Stimulated activated naive CD8-positive, alpha-beta T cell treated with anti-CD3 and anti-CD28 coated beads, Interleukin-15, Interleukin-2, amounts not matched to agents 100 ng/mL and 50 ng/mL, for 24 hours (primary cell): ENCODE results near the gene KCNJ14.

Source experiments
- H3K27ac Mint-ChIP-seq: one replicate; pipeline ENCODE4 v1.8.0; 2021; ENCODE audit warnings: mild to moderate bottlenecking, mixed read lengths
- H3K27me3 Mint-ChIP-seq: one replicate; pipeline ENCODE4 v1.8.0; 2021; ENCODE audit warnings: mixed read lengths
- H3K36me3 Mint-ChIP-seq: one replicate; pipeline ENCODE4 v1.8.0; 2021; ENCODE audit warnings: low read depth, mixed read lengths
- H3K4me1 Mint-ChIP-seq: one replicate; pipeline ENCODE4 v1.8.0; 2021; ENCODE audit warnings: low read depth, mixed read lengths
- H3K4me3 Mint-ChIP-seq: one replicate; pipeline ENCODE4 v1.8.0; 2021; ENCODE audit warnings: mild to moderate bottlenecking, mixed read lengths
- H3K9me3 Mint-ChIP-seq: one replicate; pipeline ENCODE4 v1.8.0; 2021; ENCODE audit warnings: mixed read lengths

Gene KCNJ14

GRCh38 chr19:48511321-48511731 lies 56.0 kb downstream of the KCNJ14 start:
- H3K9me3 Mint-ChIP-seq: no peaks in the 10 kb centered on the region
- no peaks in the 10 kb centered on the region for H3K27me3 Mint-ChIP-seq
- H3K4me1 Mint-ChIP-seq: peaks cover 16% of the 10 kb centered on the region
- H3K36me3 Mint-ChIP-seq: no peaks in the 10 kb centered on the region
- H3K27ac Mint-ChIP-seq: no peak overlapping the region
- H3K4me3 Mint-ChIP-seq: peak overlapping the region; percentile 73

- Mint-ChIP-seq H3K4me3 (peak within 1 kb of the TSS; percentile 73), H3K4me1 (peaks cover 16% of the 10 kb centered on the region), H3K27me3 (no peaks in the 10 kb centered on the region), H3K9me3 (no peaks in the 10 kb centered on the region), H3K27ac (no peak within 1 kb of the TSS), H3K36me3 (no peaks in the 10 kb centered on the region)
These were observed 56.6 kb downstream of the KCNJ14 start, which contains the start of gene LMTK3 for GRCh38 chr19:48511800-48512503. LMTK3 (minus strand) TSS chr19:48511835; CDS start chr19:48511576, 259 bp downstream.

GRCh38 chr19:48512504-48513288 lies 57.3 kb downstream of the KCNJ14 start:
- Mint-ChIP-seq H3K4me1 (peaks cover 16% of the 10 kb centered on the region), H3K4me3 (no peak overlapping the region), H3K36me3 (no peaks in the 10 kb centered on the region), H3K27ac (no peak overlapping the region), H3K9me3 (no peaks in the 10 kb centered on the region), H3K27me3 (no peaks in the 10 kb centered on the region)

GRCh38 chr19:48513289-48514122 lies 58.1 kb downstream of the KCNJ14 start:
- no peaks in the 10 kb centered on the region for H3K9me3 Mint-ChIP-seq
- H3K36me3 Mint-ChIP-seq: no peaks in the 10 kb centered on the region
- H3K4me1 Mint-ChIP-seq: peaks cover 16% of the 10 kb centered on the region
- no peak overlapping the region for H3K4me3 Mint-ChIP-seq
- H3K27me3 Mint-ChIP-seq: no peaks in the 10 kb centered on the region
- peak overlapping the region; percentile 62 for H3K27ac Mint-ChIP-seq

- Mint-ChIP-seq H3K27me3 (no peaks in the 10 kb centered on the region), H3K9me3 (no peaks in the 10 kb centered on the region), H3K4me3 (no peak overlapping the region), H3K4me1 (peaks cover 16% of the 10 kb centered on the region), H3K27ac (peak overlapping the region; percentile 62), H3K36me3 (no peaks in the 10 kb centered on the region)
These were observed 58.7 kb downstream of the KCNJ14 start for GRCh38 chr19:48514123-48514458.

- H3K36me3 Mint-ChIP-seq: no peaks in the 10 kb centered on the region
- H3K4me3 Mint-ChIP-seq: no peak overlapping the region
- H3K4me1 Mint-ChIP-seq: peaks cover 10% of the 10 kb centered on the region
- no peaks in the 10 kb centered on the region for H3K9me3 Mint-ChIP-seq
- H3K27ac Mint-ChIP-seq: no peak overlapping the region
- no peaks in the 10 kb centered on the region for H3K27me3 Mint-ChIP-seq
These were observed 61.2 kb downstream of the KCNJ14 start for GRCh38 chr19:48516536-48516935.
